Umbilical cord (tissue), 2 donors: Measurements from ENCODE around the gene MMAB. TPM values are rescaled to one million over a fixed set of nuclear protein-coding genes. Genes with fewer than 3 reads are reported as not detected.
"Not testable (repeated sequence)": the region's sequence is repeated elsewhere in the genome, so short reads cannot be mapped to it uniquely, and the experiment has no call there.

ENCODE experiments used
- DNase-seq: peaks from one replicate; pipeline ENCODE4 v3.0.0-alpha.2; 2015; ENCODE audit warnings: low spot score
- total RNA-seq: library from RNA; depleted of rRNA; stranded (reverse); fragments of >200 nt; gene quantifications from one replicate; pipeline ENCODE4 v1.2.3, GENCODE V29; 2014; ENCODE audit warnings: low replicate concordance; ENCODE audit not compliant: insufficient read depth

The MMAB gene
- total RNA-seq, 1 donor from 2014 or later = 11.1 TPM

DNA sequence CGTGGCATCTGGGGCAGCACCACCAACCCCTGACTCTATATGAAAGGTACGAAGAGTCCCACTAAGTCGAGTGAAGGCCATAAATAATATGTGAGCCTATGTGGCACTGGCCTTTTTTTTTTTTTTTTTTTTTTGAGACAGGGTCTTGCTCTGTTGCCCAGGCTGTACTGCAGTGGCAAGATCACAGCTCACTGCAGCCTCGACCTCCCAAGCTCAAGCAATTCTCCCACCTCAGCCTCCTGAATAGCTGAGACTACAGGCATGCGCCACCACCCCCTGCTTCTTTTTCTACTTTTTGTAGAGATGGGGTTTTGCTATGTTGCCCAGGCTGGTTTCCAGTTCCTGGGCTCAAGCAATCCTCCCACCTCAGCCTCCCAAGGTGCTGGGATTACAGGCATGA lies 28.8 kb upstream of the MMAB start:
- not testable (repeated sequence) for DNase-seq

DNA sequence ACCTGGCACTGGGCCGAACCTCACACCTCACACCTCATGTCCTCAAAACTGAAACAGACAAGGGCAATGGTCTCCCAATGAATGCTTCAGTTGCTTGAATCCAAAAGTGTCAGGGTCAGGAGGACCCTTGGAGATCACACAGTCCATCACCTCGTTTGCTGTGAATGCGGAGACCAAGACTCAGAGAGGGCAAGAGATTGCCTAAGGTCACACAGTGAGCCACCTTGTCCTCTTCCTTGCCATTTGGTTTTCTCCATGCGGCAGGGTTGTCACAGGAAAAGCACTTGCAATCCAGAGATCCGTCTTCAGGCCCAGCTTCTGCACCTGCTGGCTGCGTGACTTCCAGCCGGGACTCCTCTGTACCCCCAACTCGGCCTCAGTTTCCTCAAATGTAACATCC lies 28.3 kb upstream of the MMAB start:
- no peak for DNase-seq

DNA sequence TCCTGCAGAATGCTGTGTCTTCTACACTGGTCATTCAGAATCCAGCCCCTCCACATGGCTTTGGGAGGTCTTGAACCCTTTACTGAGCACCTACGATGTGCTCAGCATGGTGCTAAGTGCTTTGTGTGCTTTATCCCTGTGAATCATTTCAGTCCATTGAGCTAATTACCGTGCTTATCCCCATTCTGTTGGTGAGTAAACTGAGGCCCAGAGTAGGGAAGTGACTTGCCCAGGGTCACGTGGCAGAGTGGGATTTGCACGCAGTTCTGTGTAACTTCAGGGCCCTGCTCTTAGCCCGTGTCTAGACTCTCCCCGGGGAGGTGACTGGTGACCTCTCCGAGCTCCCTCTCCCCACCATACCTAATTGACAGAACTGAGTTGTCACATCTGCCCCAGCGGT lies 27.7 kb upstream of the MMAB start:
- DNase-seq = no peak

DNA sequence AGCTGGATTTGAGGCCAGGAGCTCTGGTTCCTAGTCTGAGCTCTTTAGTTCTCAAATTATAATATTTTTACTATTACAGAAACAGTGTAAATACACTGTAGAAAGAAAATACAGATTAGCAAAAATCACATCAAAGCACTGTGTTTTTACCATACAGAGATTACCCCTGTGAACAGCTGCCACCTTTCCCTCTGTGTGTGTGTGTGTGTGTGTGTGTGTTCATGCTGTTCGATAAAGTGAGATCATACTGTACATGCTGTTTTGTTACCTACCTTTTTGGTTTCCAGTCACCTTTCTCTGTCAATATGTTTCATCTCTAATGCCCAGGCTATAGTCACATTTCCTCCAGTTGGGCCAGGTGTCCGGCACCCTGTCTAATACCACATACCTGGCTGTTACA lies 27.2 kb upstream of the MMAB start:
- no peak for DNase-seq

DNA sequence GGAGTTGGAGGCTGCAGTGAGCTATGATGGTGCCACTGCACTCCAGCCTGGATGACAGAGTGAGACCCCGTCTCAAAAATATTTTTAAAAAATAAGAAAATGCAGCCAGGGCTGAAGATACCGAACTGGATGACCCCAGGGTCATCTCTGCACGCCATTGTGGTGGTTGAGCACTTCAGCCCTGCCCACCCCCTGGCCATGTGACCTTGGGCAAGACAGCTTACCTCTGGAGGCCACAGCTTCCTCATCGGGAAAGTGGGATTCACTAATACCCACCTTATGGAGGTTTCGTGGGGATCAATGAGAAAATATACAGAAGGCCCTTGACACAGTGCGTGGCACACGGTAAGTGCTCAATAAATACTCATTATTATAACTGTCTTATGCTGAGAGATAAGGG lies 25.8 kb upstream of the MMAB start:
- no peak for DNase-seq

DNA sequence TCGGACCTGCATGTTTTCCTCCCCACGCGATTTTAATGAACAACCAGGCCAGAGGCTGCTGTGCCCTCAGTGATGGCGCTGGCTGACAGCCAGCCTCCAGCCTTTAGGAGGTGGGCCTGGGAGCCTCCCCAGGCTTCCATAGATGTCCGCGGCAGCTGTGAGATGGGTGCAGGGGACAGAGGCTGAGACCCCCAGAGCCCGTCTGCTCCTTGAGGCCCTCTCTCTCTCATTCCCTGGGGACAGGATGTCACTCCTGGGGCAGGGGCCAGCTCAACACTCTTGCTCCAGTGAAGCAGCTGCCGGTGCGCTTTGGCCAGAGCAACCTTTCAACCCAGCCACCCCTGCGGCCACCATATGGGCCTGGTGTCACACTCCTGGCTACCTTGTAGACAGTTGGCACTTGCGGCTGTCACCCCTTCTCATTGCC lies 25.1 kb upstream of the MMAB start:
- no peak for DNase-seq

DNA sequence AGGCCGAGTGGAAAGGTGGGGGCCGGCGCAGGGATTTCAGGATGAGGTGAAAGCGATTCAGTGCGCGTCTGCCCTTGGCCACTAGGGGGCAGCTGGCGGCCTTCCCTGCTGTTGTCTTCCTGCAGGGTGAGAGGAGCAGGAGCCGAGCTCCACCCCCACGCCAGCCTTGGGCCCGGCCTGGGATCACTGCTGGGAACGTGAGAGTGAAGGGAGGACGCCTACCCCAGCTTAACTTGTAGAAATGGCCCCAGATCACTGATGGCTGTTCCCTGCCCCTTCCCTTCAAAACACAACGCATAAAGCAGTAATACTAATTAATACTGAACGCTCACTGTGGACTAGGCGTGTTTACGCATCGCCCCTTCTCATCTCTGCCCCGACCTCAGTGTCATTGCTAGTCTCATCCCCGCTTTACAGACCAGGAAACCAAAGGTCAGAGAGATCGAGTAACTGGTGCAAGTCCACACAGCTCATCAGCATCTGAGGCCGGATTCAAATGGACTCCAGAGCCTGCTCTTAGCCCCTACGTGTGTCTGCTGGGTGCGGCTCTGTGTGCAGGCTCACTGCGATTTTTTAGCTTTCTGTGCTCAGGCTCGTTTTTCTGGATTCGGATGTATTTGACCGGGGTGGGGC lies 24.6 kb upstream of the MMAB start:
- DNase-seq = peak; percentile 85

DNA sequence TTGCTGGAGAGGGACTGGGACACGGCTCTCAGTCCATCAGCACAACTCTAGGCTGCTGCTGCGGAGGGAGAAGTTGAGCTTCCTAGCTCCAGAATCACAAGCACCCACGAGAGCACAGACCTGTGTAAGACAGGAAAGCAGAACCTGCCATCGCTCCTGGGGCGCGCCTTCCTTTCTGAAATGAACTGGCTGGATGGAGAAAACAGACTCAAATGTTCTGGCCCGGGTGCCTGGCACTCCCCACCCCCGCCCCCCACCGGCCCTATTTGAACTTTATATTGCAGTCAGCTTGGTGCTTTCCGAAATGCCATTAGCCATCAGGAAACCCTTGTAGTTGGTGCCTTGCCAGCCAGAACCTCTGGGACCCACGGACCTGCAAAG lies 24.1 kb upstream of the MMAB start:
- no peak for DNase-seq

DNA sequence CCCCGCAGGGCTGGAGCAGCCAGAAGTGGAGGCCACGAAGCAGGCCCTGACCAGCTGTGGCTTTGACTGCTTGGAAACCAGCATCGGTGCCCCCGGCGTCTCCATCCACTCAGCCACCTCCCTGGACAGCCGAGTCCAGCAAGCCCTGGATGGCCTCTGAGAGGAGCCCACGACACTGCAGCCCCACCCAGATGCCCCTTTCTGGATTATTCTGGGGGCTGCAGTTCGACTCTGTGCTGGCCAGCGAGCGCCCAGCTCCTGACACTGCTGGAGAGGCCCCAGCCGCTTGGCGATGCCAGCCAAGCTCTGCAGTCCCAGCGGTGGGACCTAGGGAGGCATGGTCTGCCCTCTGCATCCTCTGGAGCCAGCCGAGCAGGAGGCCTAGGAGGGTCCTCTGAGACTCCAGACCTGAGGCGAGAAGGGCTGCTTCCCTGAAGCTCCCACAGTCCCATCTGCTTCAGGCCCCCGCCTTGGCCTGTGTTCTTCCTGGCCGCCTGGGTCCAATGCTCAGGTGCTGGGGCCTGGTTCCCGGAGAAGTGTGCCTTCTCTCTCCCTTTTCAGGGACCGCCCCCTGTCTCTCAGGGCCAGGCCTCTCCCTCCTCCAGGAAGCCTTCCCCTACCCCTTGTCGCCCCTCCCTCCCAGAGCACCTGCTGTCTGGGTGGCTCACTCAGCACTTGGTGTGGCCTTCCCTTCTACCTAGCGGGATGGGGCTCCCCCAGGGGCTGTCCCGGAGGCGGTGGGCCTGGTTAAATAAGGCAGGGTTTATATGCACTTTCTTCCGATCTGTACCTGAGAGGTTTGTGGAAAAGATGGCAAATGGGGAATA lies 23.3 kb upstream of the MMAB start:
- DNase-seq = no peak

DNA sequence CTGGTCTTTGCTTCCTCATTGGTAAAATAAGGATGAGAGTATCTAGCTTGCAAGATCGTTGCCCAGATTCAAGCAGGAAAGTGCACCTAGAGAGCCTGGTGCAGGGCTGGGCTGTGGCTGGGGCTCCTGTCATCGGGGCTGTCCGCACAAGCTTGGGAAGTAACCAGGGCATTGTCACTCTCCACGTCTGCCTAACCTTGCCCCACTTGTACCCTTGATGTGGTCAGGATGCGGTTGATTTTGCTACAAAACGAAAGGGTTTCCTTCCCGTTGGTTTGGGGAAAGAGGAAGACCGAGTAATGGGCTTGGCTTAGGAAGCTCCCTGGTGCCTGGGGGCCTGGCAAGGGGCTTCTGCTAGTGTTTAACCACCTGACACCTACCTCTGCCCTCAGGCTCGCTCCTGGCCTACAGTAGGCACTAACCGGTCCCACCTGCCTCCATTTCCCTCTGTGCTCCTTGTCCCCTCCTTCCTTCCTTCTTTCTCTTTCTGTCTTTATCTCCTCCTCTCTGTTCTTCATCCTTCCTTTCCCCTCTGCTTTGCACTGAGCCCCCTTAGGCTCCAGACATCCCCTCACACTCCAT lies 22.1 kb upstream of the MMAB start:
- DNase-seq = no peak

DNA sequence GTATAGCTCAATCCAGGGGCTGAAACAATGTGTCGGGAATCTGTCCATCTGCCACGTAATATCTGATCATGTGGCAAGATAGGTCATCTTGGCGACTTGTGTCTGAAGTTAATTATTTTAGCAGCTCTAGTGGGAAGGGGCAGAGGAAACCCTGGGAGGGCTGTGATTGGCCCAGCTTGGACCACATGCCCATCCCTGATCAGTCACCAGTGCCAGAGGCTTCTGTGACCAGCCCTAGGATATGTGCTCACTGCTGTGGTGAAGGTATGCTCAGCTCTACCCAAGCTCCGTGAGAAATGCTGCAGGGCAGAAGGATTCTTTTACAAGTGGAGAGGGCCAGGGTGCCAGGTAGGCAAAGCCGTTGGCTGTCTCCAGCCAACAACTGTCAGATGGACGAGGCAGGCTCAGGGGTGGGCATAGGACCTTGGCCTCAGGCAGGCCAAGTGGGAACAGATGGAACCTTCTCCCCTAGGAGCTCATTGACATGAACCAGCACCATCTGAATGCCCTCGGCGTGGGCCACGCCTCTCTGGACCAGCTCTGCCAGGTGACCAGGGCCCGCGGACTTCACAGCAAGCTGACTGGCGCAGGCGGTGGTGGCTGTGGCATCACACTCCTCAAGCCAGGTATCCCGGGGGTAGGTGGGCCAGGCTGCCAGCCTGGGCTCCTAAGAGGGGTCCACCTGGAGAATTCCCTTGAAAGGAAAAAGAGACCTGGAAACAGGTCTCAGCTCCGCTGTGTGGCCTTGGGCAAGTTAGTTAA lies 21.4 kb upstream of the MMAB start:
- no peak for DNase-seq

DNA sequence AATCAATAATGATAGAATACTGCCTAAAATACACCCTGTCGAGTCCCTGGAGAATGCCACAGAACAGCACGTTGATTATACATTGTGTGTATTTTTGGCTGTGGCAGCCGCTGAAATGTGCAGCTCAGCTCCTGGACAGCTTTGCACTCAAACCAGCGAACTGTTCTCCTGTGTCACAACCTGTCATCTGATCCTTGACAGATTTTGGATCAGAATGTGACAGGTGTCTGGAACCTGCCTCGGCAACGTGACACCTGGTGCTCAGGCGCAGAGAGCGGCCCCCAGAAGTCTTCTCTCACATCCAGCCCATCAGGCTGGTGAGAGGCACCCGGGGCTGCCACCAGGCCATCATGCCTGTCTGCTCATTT lies 19.6 kb upstream of the MMAB start:
- no peak for DNase-seq

DNA sequence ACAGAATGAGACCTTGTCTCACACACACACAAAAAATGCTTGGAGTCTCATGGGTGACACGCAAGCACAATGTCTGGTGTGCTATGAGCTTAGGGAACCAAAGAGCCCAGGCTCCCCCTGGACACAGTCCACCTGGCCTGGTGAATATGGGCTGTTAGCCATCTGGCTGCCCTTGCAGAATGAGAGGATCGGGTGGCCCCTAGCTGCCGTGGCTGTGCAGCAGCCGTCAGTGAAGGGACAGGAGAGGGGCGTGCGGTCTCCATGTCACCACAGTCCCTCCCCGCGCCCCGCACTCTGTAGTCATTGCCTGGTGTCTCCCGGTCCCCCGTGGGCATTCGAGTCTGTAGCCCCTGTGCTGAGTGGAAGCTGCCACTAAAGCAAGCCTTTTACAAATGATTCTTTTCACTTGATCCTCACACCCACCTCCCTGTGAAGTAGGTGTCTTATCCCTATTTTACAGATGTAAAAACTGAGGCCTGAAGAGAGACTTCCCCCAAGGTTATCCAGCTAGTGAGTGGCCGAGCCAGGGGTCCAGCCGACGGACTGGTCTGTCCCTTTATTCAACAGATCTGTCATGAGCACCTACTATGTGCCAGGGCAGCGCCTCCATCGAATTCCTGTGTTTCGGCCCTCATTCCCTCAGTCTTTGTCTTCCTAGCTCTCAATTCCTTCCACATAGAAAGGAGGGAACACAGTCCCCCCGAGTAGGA lies 19.0 kb upstream of the MMAB start:
- no peak for DNase-seq

DNA sequence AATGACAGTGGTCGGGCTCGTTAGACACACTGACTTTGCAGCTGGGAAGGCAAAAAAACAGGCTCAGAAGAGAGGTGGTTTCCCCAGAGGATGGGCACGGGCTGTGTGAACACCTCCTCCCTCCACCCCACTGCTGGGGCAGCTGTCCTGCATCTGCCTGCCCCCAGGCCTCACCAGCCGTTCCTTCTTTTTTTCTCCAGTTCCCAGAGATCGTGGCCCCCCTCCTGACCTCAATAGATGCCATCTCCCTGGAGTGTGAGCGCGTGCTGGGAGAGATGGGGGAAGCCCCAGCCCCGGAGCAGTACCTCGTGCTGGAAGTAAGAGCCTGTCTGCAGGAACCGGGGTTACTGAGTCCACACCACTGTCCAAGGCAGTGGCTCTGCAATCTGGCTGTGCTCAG lies 17.7 kb upstream of the MMAB start:
- DNase-seq = no peak

DNA sequence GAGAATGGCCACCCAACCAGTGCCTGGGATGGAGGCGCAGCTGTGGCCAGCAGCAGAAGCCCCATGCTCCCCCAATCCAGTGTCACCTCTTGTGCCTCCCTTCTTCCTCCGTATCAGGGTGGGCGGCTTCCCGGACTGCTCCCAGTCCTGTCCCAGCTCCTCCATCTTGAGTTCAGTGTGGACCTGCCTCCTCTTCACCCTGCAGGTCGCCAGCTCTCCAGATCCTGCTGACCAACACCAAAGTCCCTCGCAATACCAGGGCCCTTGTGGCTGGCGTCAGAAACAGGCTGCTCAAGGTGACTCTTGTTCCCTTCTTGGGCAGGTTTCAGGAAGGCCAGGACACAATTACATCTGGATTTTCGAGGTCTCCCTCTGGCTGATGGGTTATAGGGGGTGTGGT lies 17.3 kb upstream of the MMAB start:
- DNase-seq = no peak

DNA sequence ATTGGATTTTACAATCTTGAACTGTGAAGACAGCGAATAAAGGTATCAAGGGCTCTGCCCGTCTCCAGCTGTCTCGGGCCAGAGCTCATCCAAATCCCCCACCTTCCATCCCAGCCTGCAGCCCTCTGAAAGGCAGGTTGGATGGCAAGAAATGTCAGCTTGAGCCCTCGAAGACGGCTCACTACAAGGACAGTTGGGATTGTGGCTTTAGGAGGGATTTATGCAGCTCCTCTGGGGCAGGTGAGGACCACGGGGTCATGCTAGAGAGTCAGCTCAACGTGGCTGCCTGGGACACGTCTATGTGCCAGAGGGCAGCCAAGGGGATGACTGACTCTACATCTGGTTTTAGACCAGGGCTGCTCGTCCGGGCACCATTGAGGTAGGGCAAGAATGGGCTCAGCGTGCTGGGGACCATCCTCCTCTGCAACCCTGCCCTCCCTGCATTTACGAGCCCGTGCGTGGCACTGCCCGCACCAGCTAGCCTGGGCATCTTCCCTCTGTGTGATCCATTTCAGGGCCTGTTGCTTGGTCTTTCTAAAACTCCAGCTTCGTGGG lies 16.5 kb upstream of the MMAB start:
- no peak for DNase-seq

DNA sequence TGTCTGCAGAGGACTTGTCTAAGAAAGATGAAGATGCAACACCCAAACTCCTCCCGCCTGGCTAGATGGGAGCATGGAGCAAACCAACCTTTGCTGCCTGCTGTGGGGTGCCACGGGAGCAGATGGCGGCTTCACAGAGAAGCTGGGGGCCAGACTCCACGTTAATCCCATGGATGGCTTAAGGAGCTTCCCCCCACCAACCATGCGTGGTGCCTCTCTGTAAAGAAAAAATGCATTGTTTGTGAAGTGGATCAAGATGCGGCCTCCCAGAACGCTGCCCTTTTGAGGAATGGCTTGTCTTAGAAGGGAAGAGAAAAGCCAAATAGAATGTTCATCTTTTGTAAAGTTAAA lies 15.9 kb upstream of the MMAB start:
- DNase-seq = no peak

DNA sequence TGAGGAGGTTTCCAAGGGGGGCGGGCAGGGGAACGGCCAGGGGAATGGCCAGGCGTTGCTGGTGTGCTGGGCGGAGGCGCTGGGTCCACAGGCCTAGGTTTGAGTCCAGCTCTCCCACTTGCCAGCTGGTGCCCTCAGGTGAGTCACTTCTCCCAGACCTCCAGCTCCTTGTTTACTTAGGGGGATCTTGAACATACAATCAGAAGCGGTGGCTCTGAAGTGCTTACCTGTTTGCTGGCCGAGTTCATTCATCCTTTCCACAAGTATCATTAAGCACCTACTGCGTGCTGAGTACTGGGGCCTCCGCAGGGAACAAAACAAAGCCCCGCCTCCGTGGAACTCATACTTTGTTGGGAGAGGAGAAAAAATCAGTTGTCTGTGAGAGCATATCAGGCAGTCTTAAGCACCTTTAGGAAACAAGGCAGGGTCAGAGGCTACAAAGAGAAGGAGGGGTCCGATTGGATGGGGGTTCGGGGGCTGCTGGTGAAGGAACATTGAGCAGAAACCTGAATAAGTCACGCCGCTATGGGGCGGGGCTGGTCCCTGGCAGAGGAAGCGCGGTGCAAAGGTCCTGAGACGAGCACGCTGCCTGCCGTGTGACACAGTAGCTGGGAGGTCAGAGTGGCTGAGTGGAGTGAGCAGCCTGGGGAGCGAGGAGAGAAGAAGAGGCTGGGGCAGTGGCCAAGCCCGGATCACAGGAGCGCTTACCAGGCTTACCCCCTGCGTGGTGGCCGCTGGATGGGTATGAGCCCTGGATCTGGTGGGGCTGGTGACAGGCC lies 15.3 kb upstream of the MMAB start:
- DNase-seq = no peak

DNA sequence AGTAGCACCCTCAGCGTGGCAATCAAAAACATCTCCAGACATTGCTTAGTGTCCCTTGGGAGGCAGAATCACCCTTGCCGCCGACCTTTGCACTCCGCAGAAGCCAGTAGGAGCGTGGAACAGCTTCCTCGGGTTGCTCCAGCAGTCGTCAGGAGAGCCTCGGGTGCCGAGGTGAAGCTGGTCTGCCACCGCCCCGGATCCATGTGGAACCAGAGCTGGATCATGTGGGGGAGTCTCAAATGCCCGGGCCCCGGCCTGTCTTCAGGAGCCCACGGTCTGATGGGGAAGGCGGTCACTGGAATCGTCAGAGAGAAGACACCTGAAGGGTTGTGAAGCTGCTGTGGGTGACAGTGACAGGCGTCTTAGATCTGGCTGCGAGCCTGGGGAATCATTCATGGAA lies 14.6 kb upstream of the MMAB start:
- no peak for DNase-seq

DNA sequence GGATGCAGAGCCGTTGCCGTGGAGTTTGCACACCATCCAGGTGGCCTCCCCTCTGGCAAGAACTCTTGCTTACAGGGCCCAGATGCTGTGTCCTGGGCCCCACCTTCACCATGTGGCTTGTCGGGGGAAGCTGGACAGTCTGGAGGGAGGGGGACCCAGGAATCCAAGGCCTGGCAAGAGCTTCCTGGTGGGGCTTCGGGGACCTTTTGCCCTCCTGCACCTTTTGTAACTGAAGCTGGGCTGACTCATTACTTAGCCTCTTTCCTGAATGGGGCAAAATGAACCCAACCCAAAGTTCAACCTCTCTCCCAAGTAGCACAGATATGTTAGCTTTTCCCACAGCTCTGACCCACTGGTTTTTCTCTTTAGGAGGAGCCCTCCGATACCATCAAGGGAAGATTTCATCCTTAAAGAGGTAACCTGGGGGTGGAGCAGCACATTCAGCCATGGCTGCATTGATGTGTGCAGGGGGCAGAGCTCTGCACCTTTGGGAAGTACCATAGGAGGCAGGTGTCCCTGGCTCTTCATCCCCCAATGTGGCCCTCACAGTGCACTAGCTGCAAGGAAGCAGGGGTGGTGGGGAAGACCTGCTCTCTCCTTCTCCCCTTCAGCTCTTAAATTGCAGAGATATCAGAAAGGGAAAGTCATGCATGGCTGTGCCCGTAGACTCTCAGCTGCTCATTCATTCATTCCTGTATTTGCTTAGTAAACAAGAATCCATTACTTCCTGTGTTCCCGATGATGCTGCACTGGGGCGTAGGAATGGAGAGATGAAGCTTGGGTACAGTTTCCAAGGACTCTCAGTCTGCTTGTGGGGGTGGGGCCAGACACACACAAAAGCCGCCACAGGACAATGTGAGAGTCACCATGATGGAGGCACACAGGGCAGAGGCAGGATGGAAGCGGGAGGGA lies 13.3 kb upstream of the MMAB start:
- no peak for DNase-seq
